ENCODE results near the gene TUB.

The TUB gene

GRCh38 chr11:8080674-8081590, at the start of gene TUB:
Gene TUB, plus strand, starts transcription at chr11:8081211. Its CDS starts 300 bp downstream, at chr11:8081511.
- DNase-seq (ENCODE audit: low spot score), result no peak
- TF ChIP-seq CTCF (IDR thresholded peaks at IDR 0.05), result no peak
- Histone ChIP-seq H3K27ac (peak within 1 kb of the TSS in 1 of 2 donors; percentile 58), H3K4me3 (peak within 1 kb of the TSS; percentile 79)

- peak; percentile 69 for DNase-seq (ENCODE audit: low spot score)
- Histone ChIP-seq H3K27ac (no peak overlapping the region), H3K4me3 (no peak overlapping the region)
- TF ChIP-seq CTCF (IDR thresholded peaks at IDR 0.05), result no peak
These were observed 49.5 kb upstream of the TUB start for GRCh38 chr11:8031248-8032115.

GRCh38 chr11:8032122-8032521, 48.9 kb upstream of the TUB start:
- TF ChIP-seq CTCF (IDR thresholded peaks at IDR 0.05), result no peak
- peak; percentile 61 for DNase-seq (ENCODE audit: low spot score)
- H3K4me3 ChIP-seq, result no peak overlapping the region
- H3K27ac ChIP-seq, result no peak overlapping the region

- H3K4me3 ChIP-seq, result no peak overlapping the region
- TF ChIP-seq CTCF (IDR thresholded peaks at IDR 0.05), result no peak
- H3K27ac ChIP-seq, result no peak overlapping the region
- DNase-seq (ENCODE audit: low spot score), result no peak
These were observed 48.3 kb upstream of the TUB start for GRCh38 chr11:8032576-8033304.

GRCh38 chr11:8033305-8034105, 47.5 kb upstream of the TUB start:
- DNase-seq (ENCODE audit: low spot score), result peak; percentile 81
- Histone ChIP-seq H3K4me3 (no peak overlapping the region), H3K27ac (no peak overlapping the region)
- peak; percentile 93 for TF ChIP-seq CTCF (IDR thresholded peaks at IDR 0.05)

GRCh38 chr11:8034106-8034585, 46.9 kb upstream of the TUB start:
- Histone ChIP-seq H3K27ac (no peak overlapping the region), H3K4me3 (no peak overlapping the region)
- no peak for TF ChIP-seq CTCF (IDR thresholded peaks at IDR 0.05)
- DNase-seq (ENCODE audit: low spot score), result peak; percentile 40

Measured in coronary artery (tissue), 2 donors.